Measurements from ENCODE around the gene IL22RA2. TPM values are rescaled to one million over a fixed set of nuclear protein-coding genes. Genes with fewer than 3 reads are reported as not detected.

IL22RA2 gene
- total and polyA plus RNA-seq, 9 of the 15 experiments (the other 6 are each of a cell fraction or from before 2014, with no cell fraction given), result 0.03 TPM; not detected in 8

GRCh38 chr6:137191236-137191635 lies 17.8 kb upstream of the IL22RA2 start:
- Histone ChIP-seq H3K9ac (ENCODE audit: insufficient read depth in 1 of 2, low read depth in 2 of 2, low read length in 2 of 2) (no peak overlapping the region), H3K4me1 (replicated peaks in 1 of 2; ENCODE audit: control insufficient read depth in 2 of 2, insufficient read depth in 2 of 2, low read length in 2 of 2) (no peaks in the 10 kb centered on the region), H3K9me3 (replicated peaks; ENCODE audit: control insufficient read depth, insufficient read depth, low read depth, low read length) (no peaks in the 10 kb centered on the region), H3K36me3 (ENCODE audit: control insufficient read depth, insufficient read depth, low read length) (no peaks in the 10 kb centered on the region), H3K9me1 (ENCODE audit: control insufficient read depth, insufficient read depth, low read length) (no peaks in the 10 kb centered on the region), H4K20me1 (replicated peaks; ENCODE audit: control insufficient read depth, insufficient read depth, low read length) (no peaks in the 10 kb centered on the region), H2AFZ (ENCODE audit: low read depth, low read length) (peak overlapping the region; percentile 15; the same call in 1 of the 2 replicates), H3K27me3 (ENCODE audit: control insufficient read depth in 2 of 2, insufficient read depth in 2 of 2, low read length in 2 of 2) (no peaks in the 10 kb centered on the region), H3K4me3 (no peak overlapping the region), H3K4me2 (ENCODE audit: insufficient read depth, low read length) (no peak overlapping the region), H3K79me2 (ENCODE audit: control insufficient read depth, insufficient read depth, low read length) (no peaks in the 10 kb centered on the region), H3K27ac (ENCODE audit: extremely low read depth, low read depth, low read length) (no peak overlapping the region)
- no peak for TF ChIP-seq ZNF655 (CRISPR knock-in tag; IDR thresholded peaks at IDR 0.05)
- TF ChIP-seq SUPT5H (IDR thresholded peaks at IDR 0.05), result no peak
- no peak for TF ChIP-seq TAF15 (IDR thresholded peaks at IDR 0.05; ENCODE audit: low read depth, low read length)
- no peak for TF ChIP-seq TSC22D4 (tag; IDR thresholded peaks at IDR 0.05)
- TF ChIP-seq KLF16 (IDR thresholded peaks at IDR 0.05), result no peak
- no peak for TF ChIP-seq FOSL1 (tag; conservative IDR thresholded peaks at IDR 0.05)
- no peak for TF ChIP-seq ARID1B (IDR thresholded peaks at IDR 0.05)
- no peak for TF ChIP-seq CEBPG (CRISPR knock-in tag; IDR thresholded peaks at IDR 0.05)
- TF ChIP-seq CEBPG (tag; conservative IDR thresholded peaks at IDR 0.05 in 1 of 2, IDR thresholded peaks at IDR 0.05 in 1 of 2), result no peak
- TF ChIP-seq RFX1 (IDR thresholded peaks at IDR 0.05), result no peak
- TF ChIP-seq E4F1 (CRISPR knock-in tag; IDR thresholded peaks at IDR 0.05; ENCODE audit: borderline replicate concordance), result no peak
- no peak for TF ChIP-seq ATF2 (CRISPR knock-in tag; IDR thresholded peaks at IDR 0.05)
- TF ChIP-seq ZNF740 (CRISPR knock-in tag; IDR thresholded peaks at IDR 0.05), result no peak
- no peak for TF ChIP-seq ZNF740 (tag; IDR thresholded peaks at IDR 0.05)
- WGBS (ENCODE audit: insufficient coverage, low coverage, missing lambda C conversion rate), result 7% methylated on average over 3 of the region's 3 CpGs
- intact Hi-C loops (cut with micrococcal nuclease) (no loop called here), in situ Hi-C loops (cut with MboI) (no loop called here)
- FAIRE-seq, result no peak
- POLR2A ChIA-PET, result interaction anchor here (0.8 to 1.2 kb wide), 3 partner anchors 17 to 118 kb away, joined by 3 to 4 read pairs (median 3); no protein-coding TSS in a partner anchor
- ATAC-seq, result no peak
- no peak for DNase-seq (ENCODE audit: extremely low read depth in 1 of 4, low spot score in 3 of 4)
- no TSS peak for BruUV-seq (replicated peaks)
- CTCF ChIA-PET (ENCODE audit: low intra/inter-chr PET ratio), result no interaction called here

Measured in K562 (cell line).